NCI-H2196 (cell line): ENCODE data around the gene OR2S2.
"Not testable (repeated sequence)": the region's sequence is repeated elsewhere in the genome, so short reads cannot be mapped to it uniquely, and the experiment has no call there.

ENCODE experiments used
- DNase-seq: peaks from one replicate; lab custom pipeline; 2025; ENCODE audit not compliant: unreplicated experiment; lab: John Stamatoyannopoulos, UW

The OR2S2 gene

GRCh38 chr9:35935261-35935660 is 22.7 kb downstream of the OR2S2 start:
- DNase-seq = no peak

- DNase-seq = not testable (repeated sequence)
Measured at GRCh38 chr9:35934069-35934468, 23.9 kb downstream of the OR2S2 start.

GRCh38 chr9:35933550-35934067 is 24.3 kb downstream of the OR2S2 start:
- no peak for DNase-seq

GRCh38 chr9:35932735-35933134 is 25.2 kb downstream of the OR2S2 start:
- no peak for DNase-seq

GRCh38 chr9:35930989-35931388 is 27.0 kb downstream of the OR2S2 start:
- DNase-seq = no peak

- no peak for DNase-seq
Measured at GRCh38 chr9:35930521-35930920, 27.4 kb downstream of the OR2S2 start.

GRCh38 chr9:35929453-35929718 is 28.6 kb downstream of the OR2S2 start:
- no peak for DNase-seq

GRCh38 chr9:35928591-35929452 is 29.1 kb downstream of the OR2S2 start:
- no peak for DNase-seq

- DNase-seq = peak; percentile 28
Measured at GRCh38 chr9:35923927-35924763, 33.8 kb downstream of the OR2S2 start.

- DNase-seq = no peak
Measured at GRCh38 chr9:35923598-35923926, 34.4 kb downstream of the OR2S2 start.

GRCh38 chr9:35920051-35920620 is 37.8 kb downstream of the OR2S2 start:
- no peak for DNase-seq

- DNase-seq = no peak
Measured at GRCh38 chr9:35919212-35920008, 38.5 kb downstream of the OR2S2 start.

- DNase-seq = no peak
Measured at GRCh38 chr9:35918780-35919179, 39.2 kb downstream of the OR2S2 start.

GRCh38 chr9:35917261-35917660 is 40.7 kb downstream of the OR2S2 start:
- DNase-seq = no peak

GRCh38 chr9:35915681-35916294 is 42.2 kb downstream of the OR2S2 start:
- no peak for DNase-seq

GRCh38 chr9:35914301-35914807 is 43.6 kb downstream of the OR2S2 start:
- no peak for DNase-seq

GRCh38 chr9:35913429-35913828 is 44.5 kb downstream of the OR2S2 start:
- DNase-seq = not testable (repeated sequence)

GRCh38 chr9:35912791-35913400 is 45.1 kb downstream of the OR2S2 start:
- no peak for DNase-seq

- DNase-seq = no peak
Measured at GRCh38 chr9:35911690-35912089, 46.3 kb downstream of the OR2S2 start.
